GM12801 (cell line): ENCODE measurements around the gene PIK3C2B.

Experiments used
- TF ChIP-seq, protein P1 (sequence below): IDR thresholded peaks from one replicate; pipeline ENCODE4 v1.5.1; 2011; ENCODE audit warnings: control low read depth; ENCODE audit not compliant: insufficient read length; ENCODE audit errors: extremely low read depth

Gene PIK3C2B

GRCh38 chr1:204455831-204456145, 38.8 kb downstream of the PIK3C2B start:
- TF ChIP-seq, protein P1, sequence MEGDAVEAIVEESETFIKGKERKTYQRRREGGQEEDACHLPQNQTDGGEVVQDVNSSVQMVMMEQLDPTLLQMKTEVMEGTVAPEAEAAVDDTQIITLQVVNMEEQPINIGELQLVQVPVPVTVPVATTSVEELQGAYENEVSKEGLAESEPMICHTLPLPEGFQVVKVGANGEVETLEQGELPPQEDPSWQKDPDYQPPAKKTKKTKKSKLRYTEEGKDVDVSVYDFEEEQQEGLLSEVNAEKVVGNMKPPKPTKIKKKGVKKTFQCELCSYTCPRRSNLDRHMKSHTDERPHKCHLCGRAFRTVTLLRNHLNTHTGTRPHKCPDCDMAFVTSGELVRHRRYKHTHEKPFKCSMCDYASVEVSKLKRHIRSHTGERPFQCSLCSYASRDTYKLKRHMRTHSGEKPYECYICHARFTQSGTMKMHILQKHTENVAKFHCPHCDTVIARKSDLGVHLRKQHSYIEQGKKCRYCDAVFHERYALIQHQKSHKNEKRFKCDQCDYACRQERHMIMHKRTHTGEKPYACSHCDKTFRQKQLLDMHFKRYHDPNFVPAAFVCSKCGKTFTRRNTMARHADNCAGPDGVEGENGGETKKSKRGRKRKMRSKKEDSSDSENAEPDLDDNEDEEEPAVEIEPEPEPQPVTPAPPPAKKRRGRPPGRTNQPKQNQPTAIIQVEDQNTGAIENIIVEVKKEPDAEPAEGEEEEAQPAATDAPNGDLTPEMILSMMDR: no peak

- TF ChIP-seq, protein P1: no peak
Observed at GRCh38 chr1:204455063-204455830, 39.4 kb downstream of the PIK3C2B start.

DNA sequence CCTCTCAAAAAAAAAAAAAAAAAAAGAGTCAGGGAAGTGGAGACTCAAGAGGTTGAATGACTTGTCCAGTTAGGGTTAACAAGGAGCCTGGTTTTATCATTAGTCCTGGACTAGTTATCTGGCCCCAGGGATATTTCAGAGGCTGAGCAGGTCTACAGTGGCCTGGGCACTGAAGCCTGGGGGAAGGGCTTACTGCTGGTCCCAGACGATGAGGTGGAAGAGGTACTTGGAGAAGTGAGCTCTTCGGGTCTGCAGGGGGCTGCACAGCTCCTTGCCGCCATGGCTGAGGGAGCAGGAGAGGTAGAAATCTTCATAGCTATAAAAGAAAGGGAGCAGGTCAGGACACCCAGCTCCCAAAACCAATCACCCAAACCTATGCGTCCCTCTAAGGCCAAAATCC, 40.1 kb downstream of the PIK3C2B start:
- TF ChIP-seq, protein P1: no peak

- TF ChIP-seq, protein P1: no peak
Observed at GRCh38 chr1:204453141-204453772, 41.3 kb downstream of the PIK3C2B start.

GRCh38 chr1:204451352-204452124, 43.1 kb downstream of the PIK3C2B start:
- TF ChIP-seq, protein P1: no peak

DNA sequence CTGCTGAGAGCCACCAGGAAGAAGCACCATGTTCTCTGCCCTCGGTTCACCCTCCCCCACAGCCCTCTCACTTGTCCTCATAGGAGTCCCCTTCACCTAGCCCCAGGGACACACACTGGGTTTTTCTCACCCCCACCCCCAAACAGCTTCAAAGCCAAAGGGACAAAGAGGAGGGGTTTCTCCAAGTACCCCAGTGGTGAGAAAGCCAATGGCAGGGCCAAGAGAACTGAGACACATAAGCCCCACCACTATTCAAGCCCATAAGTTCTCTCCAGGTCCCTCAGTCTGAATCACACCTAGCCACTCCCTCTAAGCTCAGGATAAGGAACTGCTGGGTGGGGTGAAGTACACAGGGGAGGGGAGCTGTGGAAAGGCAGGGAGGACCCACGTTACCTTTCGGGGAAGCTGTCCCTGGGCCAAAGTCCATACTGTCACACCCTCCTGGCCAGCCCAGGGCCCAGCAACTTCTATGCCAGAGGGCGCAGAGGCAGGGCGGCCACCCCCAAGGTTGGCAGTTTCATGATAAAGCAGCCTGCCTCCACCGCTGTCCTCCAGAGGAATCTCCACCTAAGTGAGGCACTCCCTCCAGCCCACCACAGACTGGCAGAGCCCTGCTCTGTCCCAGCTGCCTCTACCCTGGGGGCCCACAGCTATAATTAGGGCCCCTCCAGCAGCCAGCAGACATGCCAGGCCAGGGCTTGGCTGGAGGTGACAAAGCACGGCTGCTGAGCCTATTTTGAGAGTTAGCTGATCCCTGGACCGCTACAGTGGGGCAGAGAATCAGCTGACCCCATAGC, 43.9 kb downstream of the PIK3C2B start:
- TF ChIP-seq, protein P1: no peak
